Cerebellar nuclear complex (tissue), 1 donor: ENCODE data around the gene TNFRSF9.
"Not testable (repeated sequence)": the region's sequence is repeated elsewhere in the genome, so short reads cannot be mapped to it uniquely, and the experiment has no call there.

Experiments
- DNase-seq, 2 experiments: peaks; one replicate each; lab custom pipeline; 2025; lab: John Stamatoyannopoulos, UW

Gene TNFRSF9

GRCh38 chr1:7961216-7962013 is 20.8 kb upstream of the TNFRSF9 start, which contains the start of gene PARK7:
Gene PARK7, plus strand, starts transcription at chr1:7961711. Its CDS starts 1,075 bp downstream, at chr1:7962786.
- peak; percentile 86 to 97 for DNase-seq

- no peak for DNase-seq
Observed at GRCh38 chr1:7960867-7961215, 20.2 kb upstream of the TNFRSF9 start.

GRCh38 chr1:7960165-7960564 is 19.5 kb upstream of the TNFRSF9 start:
- DNase-seq = no peak

GRCh38 chr1:7956218-7957032 is 15.8 kb upstream of the TNFRSF9 start:
- DNase-seq = no peak

- DNase-seq = no peak
Observed at GRCh38 chr1:7954683-7955082, 14.0 kb upstream of the TNFRSF9 start.

- DNase-seq = peak; percentile 78 to 87
Observed at GRCh38 chr1:7953850-7954609, 13.4 kb upstream of the TNFRSF9 start.

- not testable (repeated sequence) for DNase-seq
Observed at GRCh38 chr1:7952791-7953190, 12.2 kb upstream of the TNFRSF9 start.

- no peak for DNase-seq
Observed at GRCh38 chr1:7948960-7949359, 8.3 kb upstream of the TNFRSF9 start.

GRCh38 chr1:7943251-7943650 is 2.6 kb upstream of the TNFRSF9 start:
- no peak for DNase-seq

- no peak for DNase-seq
Observed at GRCh38 chr1:7942214-7942921, 1.7 kb upstream of the TNFRSF9 start.

- DNase-seq = no peak
Observed at GRCh38 chr1:7941437-7941793, 776 bp upstream of the TNFRSF9 start.

GRCh38 chr1:7940034-7940433 is 605 bp downstream of the TNFRSF9 start:
- no peak for DNase-seq

- DNase-seq = no peak
Observed at GRCh38 chr1:7938070-7938469, 2.6 kb downstream of the TNFRSF9 start.

- DNase-seq = no peak
Observed at GRCh38 chr1:7932524-7933138, 8.0 kb downstream of the TNFRSF9 start.

GRCh38 chr1:7931446-7931812 is 9.2 kb downstream of the TNFRSF9 start:
- no peak for DNase-seq

GRCh38 chr1:7930645-7931445 is 9.8 kb downstream of the TNFRSF9 start:
- no peak for DNase-seq

GRCh38 chr1:7929637-7930036 is 11.0 kb downstream of the TNFRSF9 start:
- DNase-seq = no peak

- DNase-seq = no peak
Observed at GRCh38 chr1:7928247-7928646, 12.4 kb downstream of the TNFRSF9 start.

- not testable (repeated sequence) for DNase-seq
Observed at GRCh38 chr1:7927061-7927460, 13.6 kb downstream of the TNFRSF9 start.

GRCh38 chr1:7922301-7922700 is 18.3 kb downstream of the TNFRSF9 start:
- no peak for DNase-seq

- no peak for DNase-seq
Observed at GRCh38 chr1:7921796-7922195, 18.8 kb downstream of the TNFRSF9 start.
